WTC11 (cell line): ENCODE results near the gene CCDC175. TPM values are rescaled to one million over a fixed set of nuclear protein-coding genes. Genes with fewer than 3 reads are reported as not detected.

Experiments
- ATAC-seq: fragments of 200-7000 bp; cut with Tn5 transposase; 2 replicates; pipeline ENCODE4 v1.10.0; 2021; ENCODE audit warnings: mild to moderate bottlenecking, moderate library complexity
- CTCF ChIA-PET: fragments of 300-600 bp; sonication (Branson Sonifier 250); formaldehyde crosslinking; loops from one replicate; lab custom pipeline; 2021; ENCODE audit warnings: antibody characterized with exemption; lab: Charles Lee
- POLR2A ChIA-PET: fragments of 350-600 bp; sonication (Branson Sonifier 250); formaldehyde crosslinking; loops from one replicate; lab custom pipeline; 2021; ENCODE audit warnings: antibody characterized with exemption; lab: Charles Lee
- DNase-seq: peaks from one replicate; pipeline ENCODE4 v3.0.0; 2021; ENCODE audit warnings: low spot score
- H3K27ac Mint-ChIP-seq: 2 replicates; pipeline ENCODE4 v1.8.0; 2021; ENCODE audit warnings: mixed read lengths
- H3K27me3 Mint-ChIP-seq: 2 replicates; pipeline ENCODE4 v1.8.0; 2021; ENCODE audit warnings: low read depth, mild to moderate bottlenecking, moderate library complexity, mixed read lengths
- H3K36me3 Mint-ChIP-seq: 2 replicates; pipeline ENCODE4 v1.8.0; 2021; ENCODE audit warnings: mixed read lengths
- H3K4me1 Mint-ChIP-seq: 2 replicates; pipeline ENCODE4 v1.8.0; 2022; ENCODE audit warnings: mixed read lengths
- H3K4me3 Mint-ChIP-seq: 2 replicates; pipeline ENCODE4 v1.8.0; 2021; ENCODE audit warnings: mild to moderate bottlenecking, moderate library complexity, mixed read lengths
- H3K9me3 Mint-ChIP-seq: 2 replicates; pipeline ENCODE4 v1.8.0; 2021; ENCODE audit warnings: mixed read lengths
- ATF2 ChIP-seq: sonication (generic); formaldehyde crosslinking; IDR thresholded peaks from 2 replicates; pipeline ENCODE4 v1.8.1; 2022; ENCODE audit warnings: low read depth, missing genetic modification reagents, borderline replicate concordance
- ERG ChIP-seq: fragments of 250-450 bp; sonication (Bioruptor Pico); IDR thresholded peaks from 2 replicates; pipeline ENCODE4 v1.8.0; 2021; ENCODE audit warnings: mild to moderate bottlenecking
- ETV6 ChIP-seq: sonication (generic); formaldehyde crosslinking; IDR thresholded peaks from 2 replicates; pipeline ENCODE4 v1.8.1; 2022; ENCODE audit warnings: mild to moderate bottlenecking, missing genetic modification reagents
- GABPB1 ChIP-seq: sonication (generic); formaldehyde crosslinking; IDR thresholded peaks from 2 replicates; pipeline ENCODE4 v1.8.1; 2023; ENCODE audit warnings: mild to moderate bottlenecking, missing genetic modification reagents
- IRF2 ChIP-seq: sonication (generic); formaldehyde crosslinking; IDR thresholded peaks from 2 replicates; pipeline ENCODE4 v1.8.0; 2022; ENCODE audit warnings: low read depth, missing genetic modification reagents, borderline replicate concordance
- JUN ChIP-seq: sonication (generic); formaldehyde crosslinking; IDR thresholded peaks from 2 replicates; pipeline ENCODE4 v1.8.0; 2023; ENCODE audit warnings: mild to moderate bottlenecking, missing genetic modification reagents
- NR3C1 ChIP-seq: sonication (generic); formaldehyde crosslinking; conservative IDR thresholded peaks from 2 replicates; pipeline ENCODE4 v1.8.1; 2023; ENCODE audit warnings: low read depth, mild to moderate bottlenecking, missing genetic modification reagents
- OVOL2 ChIP-seq: fragments of 250-450 bp; sonication (Bioruptor Pico); IDR thresholded peaks from 2 replicates; pipeline ENCODE4 v1.9.0; 2021; ENCODE audit warnings: mild to moderate bottlenecking, borderline replicate concordance
- SP1 ChIP-seq: sonication (generic); formaldehyde crosslinking; conservative IDR thresholded peaks from 2 replicates; pipeline ENCODE4 v1.8.1; 2022; ENCODE audit warnings: missing genetic modification reagents
- TEAD1 ChIP-seq: sonication (generic); formaldehyde crosslinking; IDR thresholded peaks from 2 replicates; pipeline ENCODE4 v1.8.0; 2022; ENCODE audit warnings: mild to moderate bottlenecking, missing genetic modification reagents
- TP53 ChIP-seq: sonication (generic); formaldehyde crosslinking; IDR thresholded peaks from 2 replicates; pipeline ENCODE4 v1.8.1; 2023; ENCODE audit warnings: mild to moderate bottlenecking, missing genetic modification reagents
- USF2 ChIP-seq: sonication (generic); formaldehyde crosslinking; IDR thresholded peaks from 2 replicates; pipeline ENCODE4 v1.8.1; 2023; ENCODE audit warnings: mild to moderate bottlenecking, missing genetic modification reagents, moderate library complexity
- ZNF219 ChIP-seq: sonication (generic); formaldehyde crosslinking; IDR thresholded peaks from 2 replicates; pipeline ENCODE4 v1.8.0; 2023; ENCODE audit warnings: missing genetic modification reagents, mild to moderate bottlenecking, borderline replicate concordance
- ZNF232 ChIP-seq: sonication (generic); formaldehyde crosslinking; IDR thresholded peaks from 2 replicates; pipeline ENCODE4 v1.8.0; 2022; ENCODE audit warnings: mild to moderate bottlenecking, missing genetic modification reagents
- total RNA-seq: library from RNA; stranded (reverse); gene quantifications from 3 replicates; pipeline ENCODE4 v1.2.3, GENCODE V29; 2021
- TF ChIP-seq, protein P1 (sequence below): sonication (generic); formaldehyde crosslinking; IDR thresholded peaks from 2 replicates; pipeline ENCODE4 v1.8.1; 2023; ENCODE audit warnings: mild to moderate bottlenecking, missing genetic modification reagents
- TF ChIP-seq, protein P2 (sequence below): fragments of 200-600 bp; IDR thresholded peaks from 2 replicates; pipeline ENCODE4 v1.8.0; 2022; ENCODE audit warnings: antibody characterized with exemption
- TF ChIP-seq, protein P3 (sequence below): sonication (generic); formaldehyde crosslinking; IDR thresholded peaks from 2 replicates; pipeline ENCODE4 v1.8.0; 2023; ENCODE audit warnings: missing genetic modification reagents, mild to moderate bottlenecking, borderline replicate concordance

Gene CCDC175
- total RNA-seq, 1 experiment from 2014 or later, result not detected

GRCh38 chr14:59520224-59520623 is 56.4 kb downstream of the CCDC175 start (continued):
- TF ChIP-seq USF2 (CRISPR knock-in tag) (no peak), TP53 (CRISPR knock-in tag) (no peak), ZNF219 (CRISPR knock-in tag) (no peak), OVOL2 (CRISPR knock-in tag) (no peak), NR3C1 (CRISPR knock-in tag) (no peak), GABPB1 (CRISPR knock-in tag) (no peak), JUN (CRISPR knock-in tag) (no peak)
- TF ChIP-seq, protein P1, sequence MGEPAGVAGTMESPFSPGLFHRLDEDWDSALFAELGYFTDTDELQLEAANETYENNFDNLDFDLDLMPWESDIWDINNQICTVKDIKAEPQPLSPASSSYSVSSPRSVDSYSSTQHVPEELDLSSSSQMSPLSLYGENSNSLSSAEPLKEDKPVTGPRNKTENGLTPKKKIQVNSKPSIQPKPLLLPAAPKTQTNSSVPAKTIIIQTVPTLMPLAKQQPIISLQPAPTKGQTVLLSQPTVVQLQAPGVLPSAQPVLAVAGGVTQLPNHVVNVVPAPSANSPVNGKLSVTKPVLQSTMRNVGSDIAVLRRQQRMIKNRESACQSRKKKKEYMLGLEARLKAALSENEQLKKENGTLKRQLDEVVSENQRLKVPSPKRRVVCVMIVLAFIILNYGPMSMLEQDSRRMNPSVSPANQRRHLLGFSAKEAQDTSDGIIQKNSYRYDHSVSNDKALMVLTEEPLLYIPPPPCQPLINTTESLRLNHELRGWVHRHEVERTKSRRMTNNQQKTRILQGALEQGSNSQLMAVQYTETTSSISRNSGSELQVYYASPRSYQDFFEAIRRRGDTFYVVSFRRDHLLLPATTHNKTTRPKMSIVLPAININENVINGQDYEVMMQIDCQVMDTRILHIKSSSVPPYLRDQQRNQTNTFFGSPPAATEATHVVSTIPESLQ (CRISPR knock-in tag), result no peak

DNA sequence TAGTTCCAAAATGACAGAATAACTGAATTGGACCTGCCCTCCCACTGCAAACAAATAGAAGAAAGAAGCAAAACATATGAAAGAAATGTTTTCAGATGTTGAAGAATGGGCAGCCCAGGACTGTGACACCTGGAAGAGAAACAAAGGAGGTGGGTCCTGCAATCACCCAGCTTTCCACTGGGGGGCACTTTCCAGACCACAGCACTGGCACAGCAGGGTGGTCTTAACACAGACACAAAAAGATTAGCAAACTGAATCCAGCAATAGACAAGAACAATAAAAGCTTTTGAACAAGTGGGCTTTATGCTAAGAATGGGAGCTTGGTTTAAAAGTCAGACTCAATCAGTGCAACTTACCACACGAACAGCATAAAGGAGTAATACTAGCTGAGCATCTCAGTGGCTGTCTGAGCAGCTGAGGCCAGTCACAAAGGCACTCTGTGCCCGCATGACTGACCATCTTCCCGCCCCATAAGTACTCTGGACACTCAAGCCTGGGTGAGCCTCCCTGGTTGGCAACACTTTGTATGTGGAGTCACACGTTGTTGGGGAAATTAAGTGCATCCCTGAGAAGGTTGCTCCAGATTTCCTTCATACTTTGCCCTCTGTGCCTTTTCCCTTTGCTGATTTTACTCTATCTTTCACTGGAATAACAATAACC is 64.6 kb downstream of the CCDC175 start:
- POLR2A ChIA-PET, result no interaction called here
- H3K9me3 Mint-ChIP-seq, result peaks cover 33% of the 10 kb centered on the region
- TF ChIP-seq JUN (CRISPR knock-in tag), result no peak
- TF ChIP-seq, protein P2, sequence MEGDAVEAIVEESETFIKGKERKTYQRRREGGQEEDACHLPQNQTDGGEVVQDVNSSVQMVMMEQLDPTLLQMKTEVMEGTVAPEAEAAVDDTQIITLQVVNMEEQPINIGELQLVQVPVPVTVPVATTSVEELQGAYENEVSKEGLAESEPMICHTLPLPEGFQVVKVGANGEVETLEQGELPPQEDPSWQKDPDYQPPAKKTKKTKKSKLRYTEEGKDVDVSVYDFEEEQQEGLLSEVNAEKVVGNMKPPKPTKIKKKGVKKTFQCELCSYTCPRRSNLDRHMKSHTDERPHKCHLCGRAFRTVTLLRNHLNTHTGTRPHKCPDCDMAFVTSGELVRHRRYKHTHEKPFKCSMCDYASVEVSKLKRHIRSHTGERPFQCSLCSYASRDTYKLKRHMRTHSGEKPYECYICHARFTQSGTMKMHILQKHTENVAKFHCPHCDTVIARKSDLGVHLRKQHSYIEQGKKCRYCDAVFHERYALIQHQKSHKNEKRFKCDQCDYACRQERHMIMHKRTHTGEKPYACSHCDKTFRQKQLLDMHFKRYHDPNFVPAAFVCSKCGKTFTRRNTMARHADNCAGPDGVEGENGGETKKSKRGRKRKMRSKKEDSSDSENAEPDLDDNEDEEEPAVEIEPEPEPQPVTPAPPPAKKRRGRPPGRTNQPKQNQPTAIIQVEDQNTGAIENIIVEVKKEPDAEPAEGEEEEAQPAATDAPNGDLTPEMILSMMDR, result peak; percentile 64
- TF ChIP-seq, all 79 proteins: peak for 1
- Mint-ChIP-seq H3K4me3 (no peak overlapping the region), H3K4me1 (peaks cover 10% of the 10 kb centered on the region), H3K27ac (no peak overlapping the region), H3K36me3 (peaks cover 16% of the 10 kb centered on the region), H3K27me3 (peaks cover 10% of the 10 kb centered on the region)
- ATAC-seq, result peak; percentile 85
- peak; percentile 67 for DNase-seq
- CTCF ChIA-PET, result interaction anchor here (0.6 to 6.6 kb wide), 14 partner anchors 9 to 568 kb away, joined by 3 to 84 read pairs (median 4); partner anchors contain the start of genes CCDC175, JKAMP and L3HYPDH

GRCh38 chr14:59510966-59511365 is 65.6 kb downstream of the CCDC175 start:
- TF ChIP-seq ERG, result no peak
- no peak for TF ChIP-seq ETV6 (CRISPR knock-in tag)
- TF ChIP-seq, all 79 proteins: peak for 0
- H3K4me1 Mint-ChIP-seq, result peaks cover 10% of the 10 kb centered on the region
- no peak overlapping the region for H3K27ac Mint-ChIP-seq
- no peak overlapping the region for H3K4me3 Mint-ChIP-seq
- no peak for DNase-seq
- peaks cover 10% of the 10 kb centered on the region for H3K27me3 Mint-ChIP-seq
- peaks cover 16% of the 10 kb centered on the region for H3K36me3 Mint-ChIP-seq
- no peak for ATAC-seq
- ChIA-PET POLR2A (no interaction called here), CTCF (interaction anchor here (1.4 to 6.6 kb wide), 5 partner anchors 51 to 387 kb away, joined by 3 to 84 read pairs (median 12); partner anchors contain the start of gene CCDC175)
- peaks cover 27% of the 10 kb centered on the region for H3K9me3 Mint-ChIP-seq

DNA sequence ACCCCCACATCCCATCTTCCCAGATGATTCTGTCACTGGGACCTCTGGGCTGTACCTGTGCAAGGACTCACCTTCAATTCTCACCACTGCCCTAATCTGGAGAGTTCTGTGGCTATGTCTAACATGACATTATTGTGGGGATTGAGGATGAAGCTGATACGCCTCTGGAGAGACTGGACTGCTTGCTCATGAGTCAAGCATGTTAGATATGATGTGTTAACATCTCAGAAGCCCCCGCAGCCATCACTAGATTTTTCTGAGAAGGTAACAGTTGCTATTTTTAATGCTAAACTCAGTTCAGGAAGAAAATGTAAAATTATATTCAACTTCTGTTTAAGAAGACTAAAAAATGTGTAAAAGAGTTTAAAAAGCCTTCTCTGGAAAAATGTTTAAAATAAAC is 66.6 kb downstream of the CCDC175 start:
- Mint-ChIP-seq H3K9me3 (peaks cover 21% of the 10 kb centered on the region), H3K4me1 (peaks cover 10% of the 10 kb centered on the region), H3K36me3 (peaks cover 16% of the 10 kb centered on the region), H3K27me3 (peaks cover 10% of the 10 kb centered on the region), H3K27ac (no peak overlapping the region), H3K4me3 (no peak overlapping the region)
- ChIA-PET CTCF (interaction anchor here (0.9 to 6.6 kb wide), 3 partner anchors 61 to 388 kb away, joined by 4 to 84 read pairs (median 15); partner anchors contain the start of gene CCDC175), POLR2A (no interaction called here)
- DNase-seq, result no peak
- ATAC-seq, result no peak
- TF ChIP-seq IRF2 (CRISPR knock-in tag), result no peak
- TF ChIP-seq, protein P3, sequence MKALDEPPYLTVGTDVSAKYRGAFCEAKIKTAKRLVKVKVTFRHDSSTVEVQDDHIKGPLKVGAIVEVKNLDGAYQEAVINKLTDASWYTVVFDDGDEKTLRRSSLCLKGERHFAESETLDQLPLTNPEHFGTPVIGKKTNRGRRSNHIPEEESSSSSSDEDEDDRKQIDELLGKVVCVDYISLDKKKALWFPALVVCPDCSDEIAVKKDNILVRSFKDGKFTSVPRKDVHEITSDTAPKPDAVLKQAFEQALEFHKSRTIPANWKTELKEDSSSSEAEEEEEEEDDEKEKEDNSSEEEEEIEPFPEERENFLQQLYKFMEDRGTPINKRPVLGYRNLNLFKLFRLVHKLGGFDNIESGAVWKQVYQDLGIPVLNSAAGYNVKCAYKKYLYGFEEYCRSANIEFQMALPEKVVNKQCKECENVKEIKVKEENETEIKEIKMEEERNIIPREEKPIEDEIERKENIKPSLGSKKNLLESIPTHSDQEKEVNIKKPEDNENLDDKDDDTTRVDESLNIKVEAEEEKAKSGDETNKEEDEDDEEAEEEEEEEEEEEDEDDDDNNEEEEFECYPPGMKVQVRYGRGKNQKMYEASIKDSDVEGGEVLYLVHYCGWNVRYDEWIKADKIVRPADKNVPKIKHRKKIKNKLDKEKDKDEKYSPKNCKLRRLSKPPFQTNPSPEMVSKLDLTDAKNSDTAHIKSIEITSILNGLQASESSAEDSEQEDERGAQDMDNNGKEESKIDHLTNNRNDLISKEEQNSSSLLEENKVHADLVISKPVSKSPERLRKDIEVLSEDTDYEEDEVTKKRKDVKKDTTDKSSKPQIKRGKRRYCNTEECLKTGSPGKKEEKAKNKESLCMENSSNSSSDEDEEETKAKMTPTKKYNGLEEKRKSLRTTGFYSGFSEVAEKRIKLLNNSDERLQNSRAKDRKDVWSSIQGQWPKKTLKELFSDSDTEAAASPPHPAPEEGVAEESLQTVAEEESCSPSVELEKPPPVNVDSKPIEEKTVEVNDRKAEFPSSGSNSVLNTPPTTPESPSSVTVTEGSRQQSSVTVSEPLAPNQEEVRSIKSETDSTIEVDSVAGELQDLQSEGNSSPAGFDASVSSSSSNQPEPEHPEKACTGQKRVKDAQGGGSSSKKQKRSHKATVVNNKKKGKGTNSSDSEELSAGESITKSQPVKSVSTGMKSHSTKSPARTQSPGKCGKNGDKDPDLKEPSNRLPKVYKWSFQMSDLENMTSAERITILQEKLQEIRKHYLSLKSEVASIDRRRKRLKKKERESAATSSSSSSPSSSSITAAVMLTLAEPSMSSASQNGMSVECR (CRISPR knock-in tag), result no peak
- no peak for TF ChIP-seq ATF2
- TF ChIP-seq ZNF232 (CRISPR knock-in tag), result no peak
- no peak for TF ChIP-seq SP1 (CRISPR knock-in tag)
- TF ChIP-seq TEAD1 (CRISPR knock-in tag), result no peak
